Activated T-cell treated with anti-CD3 and anti-CD28 coated beads for 4 hours (primary cell): ENCODE measurements around the gene TSPAN9.

ENCODE experiments used
- DNase-seq: peaks from one replicate; pipeline ENCODE4 v3.0.0-alpha.2; 2020

Gene TSPAN9

GRCh38 chr12:3128498-3129293, 51.5 kb downstream of the TSPAN9 start:
- DNase-seq = no peak

- no peak for DNase-seq
These were observed 52.3 kb downstream of the TSPAN9 start for GRCh38 chr12:3129301-3130056.

GRCh38 chr12:3130057-3130830, 53.1 kb downstream of the TSPAN9 start:
- DNase-seq = no peak

- no peak for DNase-seq
These were observed 54.0 kb downstream of the TSPAN9 start for GRCh38 chr12:3131129-3131528.

GRCh38 chr12:3132636-3133404, 55.6 kb downstream of the TSPAN9 start:
- DNase-seq = no peak

GRCh38 chr12:3133405-3133783, 56.2 kb downstream of the TSPAN9 start:
- no peak for DNase-seq

GRCh38 chr12:3134126-3134525, 56.9 kb downstream of the TSPAN9 start:
- DNase-seq = no peak

- DNase-seq = no peak
These were observed 57.5 kb downstream of the TSPAN9 start for GRCh38 chr12:3134526-3135135.

GRCh38 chr12:3135522-3136461, 58.6 kb downstream of the TSPAN9 start:
- peak; percentile 8 for DNase-seq

- DNase-seq = no peak
These were observed 59.6 kb downstream of the TSPAN9 start for GRCh38 chr12:3136641-3137267.

GRCh38 chr12:3137268-3137781, 60.1 kb downstream of the TSPAN9 start:
- DNase-seq = no peak

- DNase-seq = no peak
These were observed 60.8 kb downstream of the TSPAN9 start for GRCh38 chr12:3137814-3138445.

GRCh38 chr12:3138941-3139511, 61.8 kb downstream of the TSPAN9 start:
- no peak for DNase-seq

- DNase-seq = no peak
These were observed 62.6 kb downstream of the TSPAN9 start for GRCh38 chr12:3139760-3140159.

- DNase-seq = no peak
These were observed 63.1 kb downstream of the TSPAN9 start for GRCh38 chr12:3140284-3140683.

- no peak for DNase-seq
These were observed 64.5 kb downstream of the TSPAN9 start for GRCh38 chr12:3141339-3142321.

GRCh38 chr12:3142386-3142785, 65.2 kb downstream of the TSPAN9 start:
- DNase-seq = no peak

GRCh38 chr12:3144495-3144894, 67.3 kb downstream of the TSPAN9 start:
- DNase-seq = no peak
